ENCODE measurements around the gene NRXN2.
A peak's percentile ranks its signal among the peaks of the same experiment; 100 is the strongest.

The NRXN2 gene

GRCh38 chr11:64648551-64648950 lies 74.4 kb downstream of the NRXN2 start:
- DNase-seq = no peak

- no peak for DNase-seq
Measured at GRCh38 chr11:64647019-64647779, 75.8 kb downstream of the NRXN2 start.

DNA sequence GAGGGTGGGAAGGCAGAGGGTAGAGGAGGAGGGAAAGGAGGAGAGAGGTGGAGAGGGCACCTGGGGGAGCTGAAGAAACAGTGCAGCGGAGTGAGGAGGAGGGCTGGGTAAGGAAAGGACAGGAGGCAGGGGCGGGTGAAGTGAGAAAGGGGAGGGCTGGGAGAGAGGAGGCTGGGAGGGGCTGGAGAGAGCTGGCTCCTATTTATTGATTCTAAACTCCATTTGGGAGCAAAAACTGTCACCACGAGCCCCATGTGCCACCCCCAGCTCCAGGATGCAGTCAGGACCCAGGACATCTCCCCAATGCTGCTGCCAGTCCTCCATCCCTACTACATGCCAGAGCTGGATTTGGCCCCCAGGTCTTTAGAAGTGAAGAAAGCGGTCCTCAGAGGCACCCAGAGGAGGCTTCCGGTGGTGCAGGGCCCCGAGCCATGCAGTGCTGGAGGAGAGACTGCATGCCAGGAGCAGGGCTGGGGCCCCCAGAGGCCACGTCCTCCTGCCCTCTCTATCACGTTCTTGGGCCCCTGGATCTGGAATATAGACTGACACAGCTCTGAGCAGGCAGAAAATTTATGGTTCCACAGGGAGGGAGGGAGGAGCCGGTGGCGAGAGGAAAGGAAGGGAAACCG lies 78.2 kb downstream of the NRXN2 start:
- no peak for DNase-seq

DNA sequence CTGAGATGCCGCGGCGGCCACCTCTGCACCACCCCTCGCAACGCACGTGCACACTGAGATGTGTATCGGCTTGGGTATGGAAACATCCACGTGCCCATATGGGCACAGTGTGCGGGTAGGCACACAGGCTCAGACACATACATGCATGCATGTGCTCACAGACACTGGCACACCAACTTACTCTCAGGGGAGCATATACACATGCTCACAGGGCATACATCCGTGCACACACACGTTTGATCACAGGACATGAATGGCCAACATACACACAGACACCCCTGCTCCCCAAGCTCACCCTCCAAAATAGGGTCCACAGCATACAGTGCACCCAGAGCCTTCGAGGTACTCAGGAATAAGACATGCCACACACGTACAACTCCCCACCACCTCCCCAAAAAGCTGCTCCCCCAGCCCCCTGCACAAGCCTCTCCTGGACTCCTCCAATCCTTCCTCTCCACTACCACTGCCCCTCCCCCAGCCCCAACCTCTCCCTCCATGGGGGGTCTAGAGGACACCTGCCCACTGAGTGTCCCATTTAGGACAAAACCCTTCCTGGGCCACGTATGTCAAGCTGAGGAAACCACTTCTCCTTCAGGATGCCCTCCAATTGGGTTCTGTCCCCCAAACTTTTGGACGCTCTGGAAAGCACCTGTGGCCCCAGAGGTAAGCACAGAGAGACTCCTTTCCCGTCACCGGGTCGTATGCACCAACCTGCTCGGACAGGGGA lies 78.9 kb downstream of the NRXN2 start:
- DNase-seq = no peak

GRCh38 chr11:64643256-64643881 lies 79.6 kb downstream of the NRXN2 start:
- peak in 8 of 14 donors; percentile 22 to 88 (median 42) for DNase-seq

- no peak for DNase-seq
Measured at GRCh38 chr11:64642871-64643255, 80.1 kb downstream of the NRXN2 start.

- no peak for DNase-seq
Measured at GRCh38 chr11:64642418-64642735, 80.6 kb downstream of the NRXN2 start.

GRCh38 chr11:64641596-64642417 lies 81.2 kb downstream of the NRXN2 start:
- DNase-seq = no peak

DNA sequence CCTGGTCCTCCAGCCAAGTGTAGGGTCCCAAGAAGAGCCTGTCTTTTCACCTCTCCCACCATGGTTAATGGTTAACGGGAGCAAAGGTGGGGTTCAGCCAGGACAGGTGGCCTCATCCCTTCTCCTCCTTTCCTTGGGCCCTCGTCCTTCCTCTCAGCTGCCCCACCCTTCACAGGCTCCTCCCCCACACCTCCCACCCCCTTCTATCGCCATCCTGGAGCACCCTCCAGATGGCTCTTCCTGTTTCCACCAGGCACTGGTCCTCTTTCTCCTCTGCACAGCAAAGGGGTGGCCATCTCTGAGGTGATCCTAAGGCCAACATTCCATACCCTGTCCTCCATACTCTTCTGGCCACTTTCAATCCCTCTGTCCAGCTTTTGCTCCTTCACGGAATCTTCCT lies 83.1 kb downstream of the NRXN2 start:
- peak in 1 of 14 donors; percentile 51 for DNase-seq

- DNase-seq = no peak
Measured at GRCh38 chr11:64638829-64639228, 84.2 kb downstream of the NRXN2 start.

GRCh38 chr11:64638018-64638665 lies 84.9 kb downstream of the NRXN2 start:
- peak in 2 of 14 donors; percentile 24 to 59 for DNase-seq

DNA sequence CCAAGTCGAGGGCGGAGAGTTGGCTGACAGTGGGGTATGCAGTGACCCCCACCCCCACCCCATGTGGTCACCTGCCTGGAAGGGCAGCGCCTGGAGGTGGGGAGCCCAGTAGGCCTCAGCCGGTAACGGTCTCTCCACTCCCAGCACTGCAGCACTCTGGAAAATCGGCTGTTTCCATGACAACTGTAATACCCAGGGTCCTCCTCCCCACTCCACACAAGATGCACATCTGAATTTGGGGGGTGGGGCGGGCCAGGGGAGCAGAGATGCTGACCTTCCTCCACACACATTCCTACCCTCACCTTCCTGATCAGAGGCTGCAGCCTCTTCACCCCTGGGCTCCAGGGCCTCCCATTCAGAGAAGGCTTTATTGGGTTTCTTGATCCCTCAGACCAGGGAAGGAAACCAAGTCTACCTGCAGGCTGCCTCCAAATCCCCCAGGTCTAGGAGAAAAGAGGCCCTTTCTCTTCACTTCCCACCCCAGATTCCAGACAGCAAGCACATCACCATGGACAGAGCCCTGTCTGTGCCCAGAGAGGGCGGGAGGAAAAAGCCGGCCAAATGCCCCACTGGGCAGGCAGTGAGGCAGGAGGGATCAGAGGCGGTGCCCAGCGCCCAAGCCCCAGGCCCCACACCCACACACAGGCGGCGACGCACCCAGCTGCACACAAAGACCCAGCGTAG lies 85.5 kb downstream of the NRXN2 start:
- peak in 4 of 14 donors; percentile 20 to 59 (median 46) for DNase-seq

- no peak for DNase-seq
Measured at GRCh38 chr11:64633555-64634159, 89.3 kb downstream of the NRXN2 start.

GRCh38 chr11:64632654-64633053 lies 90.3 kb downstream of the NRXN2 start:
- DNase-seq = no peak

DNA sequence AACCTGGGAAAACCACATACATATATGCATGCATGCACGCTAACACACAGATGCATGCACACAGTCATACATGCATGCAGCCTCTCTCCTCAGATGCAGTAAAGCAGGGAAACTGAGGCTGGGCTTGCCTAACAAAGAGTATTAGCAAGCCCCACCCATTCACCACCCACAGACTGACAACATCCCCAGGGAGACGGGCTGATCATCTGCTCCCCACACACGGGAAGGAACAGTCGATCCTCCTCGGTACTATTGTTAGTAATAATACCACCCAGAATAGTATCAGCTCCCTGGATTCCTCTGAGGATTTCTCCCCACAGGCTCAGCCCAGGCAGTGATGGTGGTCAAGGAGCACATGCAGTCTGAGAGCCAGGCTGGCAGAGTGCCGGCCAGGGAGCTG lies 90.8 kb downstream of the NRXN2 start:
- DNase-seq = no peak

DNA sequence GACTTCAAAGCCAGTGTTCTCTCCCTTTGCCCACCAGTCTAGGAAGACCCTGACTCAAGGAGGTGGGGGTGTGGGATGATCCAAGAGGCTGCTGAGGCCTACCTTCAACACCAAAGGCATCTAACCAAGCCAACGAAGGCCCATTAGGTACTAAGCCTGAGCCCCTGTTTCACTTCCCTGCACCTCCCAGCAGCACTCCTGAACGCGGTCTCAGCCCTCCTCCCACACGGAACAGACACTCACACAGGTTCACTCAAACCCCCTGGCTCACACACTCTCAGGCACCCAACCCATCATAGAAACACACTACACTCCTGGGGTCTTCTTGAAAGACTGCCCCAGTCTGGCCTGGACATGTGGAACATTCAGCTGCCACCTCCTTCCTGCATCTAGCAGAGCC lies 91.3 kb downstream of the NRXN2 start:
- DNase-seq = no peak

DNA sequence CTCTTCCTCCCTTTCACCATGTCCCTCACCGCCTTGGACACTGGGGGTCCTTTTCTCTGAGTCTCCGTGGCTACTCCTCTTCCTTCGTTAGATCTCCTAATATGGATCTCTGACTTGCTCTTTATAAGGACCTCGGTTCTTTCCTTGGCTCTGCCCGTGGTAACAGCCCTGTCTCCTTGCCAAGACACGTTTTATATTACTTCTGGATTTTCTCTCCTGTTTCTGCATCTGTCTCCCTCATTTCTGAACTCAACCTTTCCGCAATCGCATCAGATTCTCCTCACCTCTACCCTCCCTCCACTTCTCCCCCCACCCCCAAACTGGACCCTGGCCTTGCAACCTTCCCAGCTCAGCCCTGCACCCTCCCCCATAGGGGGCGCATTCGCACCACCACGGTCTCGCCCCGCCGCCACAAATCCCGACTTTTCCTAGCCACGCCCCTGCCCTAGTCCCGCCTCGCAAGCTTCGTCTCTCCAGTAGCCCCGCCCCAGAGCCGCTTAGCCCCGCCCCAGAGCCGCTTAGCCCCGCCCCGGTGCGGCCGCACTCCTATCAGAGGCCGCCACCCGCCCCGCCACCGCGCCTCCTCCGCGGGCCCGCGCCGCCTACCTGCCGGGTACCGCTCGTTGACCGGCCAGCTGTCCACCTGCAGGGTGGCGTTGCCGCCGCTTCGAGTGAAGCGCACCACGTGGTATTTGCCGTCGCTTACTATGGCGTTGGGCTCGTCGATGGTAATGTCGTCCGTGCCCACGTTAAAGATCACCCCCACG lies 93.0 kb downstream of the NRXN2 start:
- DNase-seq = peak in 1 of 14 donors; percentile 44

GRCh38 chr11:64629103-64629502 lies 93.9 kb downstream of the NRXN2 start:
- DNase-seq = no peak

- DNase-seq = no peak
Measured at GRCh38 chr11:64628596-64628995, 94.4 kb downstream of the NRXN2 start.

- peak in 1 of 14 donors; percentile 27 for DNase-seq
Measured at GRCh38 chr11:64627371-64627770, 95.6 kb downstream of the NRXN2 start.

All from C1 segment of cervical spinal cord (tissue), 14 donors.